ENCODE data around the gene C11orf68.

DNA sequence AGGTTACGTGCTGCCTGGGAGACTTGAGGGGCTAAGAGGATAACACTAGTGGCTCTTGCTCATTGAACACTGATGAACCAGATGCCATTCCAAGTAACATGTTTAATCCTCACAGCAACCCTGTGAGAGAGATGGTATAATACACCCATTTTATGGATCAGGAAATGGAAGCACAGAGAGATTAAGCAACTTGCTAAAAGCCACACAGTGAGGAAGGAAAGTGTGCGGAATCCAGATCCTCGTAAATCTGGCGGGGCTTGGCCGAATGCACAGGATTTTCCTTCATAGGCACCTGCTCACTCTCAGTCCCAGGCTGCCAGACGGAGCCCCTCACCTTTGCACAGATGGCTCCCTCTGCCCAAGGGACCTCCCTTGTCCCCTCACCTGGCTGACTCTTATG lies 11.0 kb downstream of the C11orf68 start:
- TF ChIP-seq SIN3A (IDR thresholded peaks at IDR 0.05; ENCODE audit: borderline replicate concordance, insufficient read depth, low read length), result no peak
- TF ChIP-seq POLR2AphosphoS5 (IDR thresholded peaks at IDR 0.05; ENCODE audit: low read depth, low read length), result no peak
- TF ChIP-seq, protein P1, sequence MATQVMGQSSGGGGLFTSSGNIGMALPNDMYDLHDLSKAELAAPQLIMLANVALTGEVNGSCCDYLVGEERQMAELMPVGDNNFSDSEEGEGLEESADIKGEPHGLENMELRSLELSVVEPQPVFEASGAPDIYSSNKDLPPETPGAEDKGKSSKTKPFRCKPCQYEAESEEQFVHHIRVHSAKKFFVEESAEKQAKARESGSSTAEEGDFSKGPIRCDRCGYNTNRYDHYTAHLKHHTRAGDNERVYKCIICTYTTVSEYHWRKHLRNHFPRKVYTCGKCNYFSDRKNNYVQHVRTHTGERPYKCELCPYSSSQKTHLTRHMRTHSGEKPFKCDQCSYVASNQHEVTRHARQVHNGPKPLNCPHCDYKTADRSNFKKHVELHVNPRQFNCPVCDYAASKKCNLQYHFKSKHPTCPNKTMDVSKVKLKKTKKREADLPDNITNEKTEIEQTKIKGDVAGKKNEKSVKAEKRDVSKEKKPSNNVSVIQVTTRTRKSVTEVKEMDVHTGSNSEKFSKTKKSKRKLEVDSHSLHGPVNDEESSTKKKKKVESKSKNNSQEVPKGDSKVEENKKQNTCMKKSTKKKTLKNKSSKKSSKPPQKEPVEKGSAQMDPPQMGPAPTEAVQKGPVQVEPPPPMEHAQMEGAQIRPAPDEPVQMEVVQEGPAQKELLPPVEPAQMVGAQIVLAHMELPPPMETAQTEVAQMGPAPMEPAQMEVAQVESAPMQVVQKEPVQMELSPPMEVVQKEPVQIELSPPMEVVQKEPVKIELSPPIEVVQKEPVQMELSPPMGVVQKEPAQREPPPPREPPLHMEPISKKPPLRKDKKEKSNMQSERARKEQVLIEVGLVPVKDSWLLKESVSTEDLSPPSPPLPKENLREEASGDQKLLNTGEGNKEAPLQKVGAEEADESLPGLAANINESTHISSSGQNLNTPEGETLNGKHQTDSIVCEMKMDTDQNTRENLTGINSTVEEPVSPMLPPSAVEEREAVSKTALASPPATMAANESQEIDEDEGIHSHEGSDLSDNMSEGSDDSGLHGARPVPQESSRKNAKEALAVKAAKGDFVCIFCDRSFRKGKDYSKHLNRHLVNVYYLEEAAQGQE (IDR thresholded peaks at IDR 0.05; ENCODE audit: insufficient read depth in 1 of 2, low read depth in 2 of 2, low read length in 2 of 2), result no peak
- TF ChIP-seq TAF1 (IDR thresholded peaks at IDR 0.05; ENCODE audit: borderline replicate concordance, insufficient read depth, low read length), result no peak

Data from PFSK-1 (cell line).